ENCODE measurements around the gene ADTRP. TPM values are rescaled to one million over a fixed set of nuclear protein-coding genes. Genes with fewer than 3 reads are reported as not detected.

Gene ADTRP
- total RNA-seq, 1 experiment from 2014 or later: 0.50 TPM

GRCh38 chr6:11692451-11693376 is 85.9 kb downstream of the ADTRP start (continued):
- no peak for TF ChIP-seq ZNF425 (CRISPR knock-in tag; conservative IDR thresholded peaks at IDR 0.05)
- TF ChIP-seq USF2 (CRISPR knock-in tag; IDR thresholded peaks at IDR 0.05): no peak
- TF ChIP-seq SOX15 (CRISPR knock-in tag; IDR thresholded peaks at IDR 0.05): no peak
- TF ChIP-seq ZNF423 (CRISPR knock-in tag; IDR thresholded peaks at IDR 0.05): no peak
- no peak for TF ChIP-seq ZNF512 (CRISPR knock-in tag; IDR thresholded peaks at IDR 0.05; ENCODE audit: borderline replicate concordance)
- TF ChIP-seq JAZF1 (CRISPR knock-in tag; IDR thresholded peaks at IDR 0.05): no peak
- no peak for TF ChIP-seq PRDM15 (CRISPR knock-in tag; IDR thresholded peaks at IDR 0.05)
- no peak for TF ChIP-seq ZSCAN18 (CRISPR knock-in tag; IDR thresholded peaks at IDR 0.05)

GRCh38 chr6:11689847-11690246 is 88.8 kb downstream of the ADTRP start:
- Mint-ChIP-seq H3K4me3 (no peak overlapping the region), H3K36me3 (no peaks in the 10 kb centered on the region; the same call in 1 of the 2 replicates), H3K4me1 (peaks cover 28% of the 10 kb centered on the region), H3K9me3 (peaks cover 32% of the 10 kb centered on the region), H3K27me3 (ENCODE audit: low read depth) (no peaks in the 10 kb centered on the region), H3K27ac (no peak overlapping the region)
- POLR2A ChIA-PET: no interaction called here
- ATAC-seq (no peak), DNase-seq (ENCODE audit: low spot score) (no peak)
- TF ChIP-seq CDX4 (CRISPR knock-in tag; IDR thresholded peaks at IDR 0.05; ENCODE audit: borderline replicate concordance) (no peak), GABPB1 (CRISPR knock-in tag; IDR thresholded peaks at IDR 0.05) (no peak), CTCF (IDR thresholded peaks at IDR 0.05) (no peak), AR (CRISPR knock-in tag; IDR thresholded peaks at IDR 0.05) (no peak), ZNF416 (CRISPR knock-in tag; IDR thresholded peaks at IDR 0.05) (no peak), STAT6 (CRISPR knock-in tag; conservative IDR thresholded peaks at IDR 0.05; ENCODE audit: low read depth) (no peak), TEAD1 (CRISPR knock-in tag; IDR thresholded peaks at IDR 0.05) (no peak), RELA (CRISPR knock-in tag; IDR thresholded peaks at IDR 0.05; ENCODE audit: borderline replicate concordance) (no peak)
- CTCF ChIA-PET: no interaction called here
